GM12873 (cell line): Measurements from ENCODE around the gene ABHD6.

Source experiments
- TF ChIP-seq, protein P1 (sequence below): IDR thresholded peaks from 2 replicates; pipeline ENCODE4 v1.5.1; 2012; ENCODE audit warnings: low read depth, mild to moderate bottlenecking, moderate library complexity, low read length, control low read depth; ENCODE audit not compliant: insufficient read depth; ENCODE audit errors: missing control alignments

ABHD6 gene

GRCh38 chr3:58323529-58324390 lies 86.2 kb downstream of the ABHD6 start:
- TF ChIP-seq, protein P1, sequence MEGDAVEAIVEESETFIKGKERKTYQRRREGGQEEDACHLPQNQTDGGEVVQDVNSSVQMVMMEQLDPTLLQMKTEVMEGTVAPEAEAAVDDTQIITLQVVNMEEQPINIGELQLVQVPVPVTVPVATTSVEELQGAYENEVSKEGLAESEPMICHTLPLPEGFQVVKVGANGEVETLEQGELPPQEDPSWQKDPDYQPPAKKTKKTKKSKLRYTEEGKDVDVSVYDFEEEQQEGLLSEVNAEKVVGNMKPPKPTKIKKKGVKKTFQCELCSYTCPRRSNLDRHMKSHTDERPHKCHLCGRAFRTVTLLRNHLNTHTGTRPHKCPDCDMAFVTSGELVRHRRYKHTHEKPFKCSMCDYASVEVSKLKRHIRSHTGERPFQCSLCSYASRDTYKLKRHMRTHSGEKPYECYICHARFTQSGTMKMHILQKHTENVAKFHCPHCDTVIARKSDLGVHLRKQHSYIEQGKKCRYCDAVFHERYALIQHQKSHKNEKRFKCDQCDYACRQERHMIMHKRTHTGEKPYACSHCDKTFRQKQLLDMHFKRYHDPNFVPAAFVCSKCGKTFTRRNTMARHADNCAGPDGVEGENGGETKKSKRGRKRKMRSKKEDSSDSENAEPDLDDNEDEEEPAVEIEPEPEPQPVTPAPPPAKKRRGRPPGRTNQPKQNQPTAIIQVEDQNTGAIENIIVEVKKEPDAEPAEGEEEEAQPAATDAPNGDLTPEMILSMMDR: no peak

GRCh38 chr3:58324391-58325390 lies 87.1 kb downstream of the ABHD6 start:
- TF ChIP-seq, protein P1: no peak

DNA sequence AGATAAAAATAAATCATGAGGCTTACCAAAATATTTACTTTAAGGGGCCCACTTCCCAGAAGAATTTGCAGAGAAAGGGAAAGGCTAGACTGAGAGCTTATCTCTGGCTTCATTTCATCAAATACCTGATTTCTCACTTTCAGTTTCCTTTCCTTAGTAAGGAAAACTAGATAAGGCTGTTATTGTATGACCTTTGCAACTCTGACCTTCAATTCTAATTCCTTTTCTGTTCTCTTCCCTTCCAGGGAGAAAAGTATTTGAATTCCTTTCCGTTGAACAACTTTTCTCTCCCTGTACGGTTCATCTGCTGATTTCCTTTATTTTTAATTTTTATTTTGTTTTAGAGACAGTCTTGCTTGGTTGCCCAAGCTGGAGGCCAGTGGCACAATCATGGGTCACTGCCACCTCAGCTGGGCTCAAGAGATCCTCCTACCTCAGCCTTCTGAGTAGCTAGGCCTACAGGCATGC lies 88.0 kb downstream of the ABHD6 start:
- TF ChIP-seq, protein P1: no peak

- TF ChIP-seq, protein P1: no peak
Observed at GRCh38 chr3:58326267-58326900, 88.8 kb downstream of the ABHD6 start.

GRCh38 chr3:58329150-58329921 lies 91.7 kb downstream of the ABHD6 start:
- TF ChIP-seq, protein P1: no peak

- TF ChIP-seq, protein P1: no peak
Observed at GRCh38 chr3:58329922-58330413, 92.4 kb downstream of the ABHD6 start.
